Umbilical cord (tissue), 2 donors: Measurements from ENCODE around the gene PBX1. TPM values are rescaled to one million over a fixed set of nuclear protein-coding genes. Genes with fewer than 3 reads are reported as not detected.
A peak's percentile ranks its signal among the peaks of the same experiment; 100 is the strongest.

Experiments
- DNase-seq: peaks from one replicate; pipeline ENCODE4 v3.0.0-alpha.2; 2015; ENCODE audit warnings: low spot score
- total RNA-seq: library from RNA; depleted of rRNA; stranded (reverse); fragments of >200 nt; gene quantifications from one replicate; pipeline ENCODE4 v1.2.3, GENCODE V29; 2014; ENCODE audit warnings: low replicate concordance; ENCODE audit not compliant: insufficient read depth

Gene PBX1
- total RNA-seq, 1 donor from 2014 or later = 119 TPM

DNA sequence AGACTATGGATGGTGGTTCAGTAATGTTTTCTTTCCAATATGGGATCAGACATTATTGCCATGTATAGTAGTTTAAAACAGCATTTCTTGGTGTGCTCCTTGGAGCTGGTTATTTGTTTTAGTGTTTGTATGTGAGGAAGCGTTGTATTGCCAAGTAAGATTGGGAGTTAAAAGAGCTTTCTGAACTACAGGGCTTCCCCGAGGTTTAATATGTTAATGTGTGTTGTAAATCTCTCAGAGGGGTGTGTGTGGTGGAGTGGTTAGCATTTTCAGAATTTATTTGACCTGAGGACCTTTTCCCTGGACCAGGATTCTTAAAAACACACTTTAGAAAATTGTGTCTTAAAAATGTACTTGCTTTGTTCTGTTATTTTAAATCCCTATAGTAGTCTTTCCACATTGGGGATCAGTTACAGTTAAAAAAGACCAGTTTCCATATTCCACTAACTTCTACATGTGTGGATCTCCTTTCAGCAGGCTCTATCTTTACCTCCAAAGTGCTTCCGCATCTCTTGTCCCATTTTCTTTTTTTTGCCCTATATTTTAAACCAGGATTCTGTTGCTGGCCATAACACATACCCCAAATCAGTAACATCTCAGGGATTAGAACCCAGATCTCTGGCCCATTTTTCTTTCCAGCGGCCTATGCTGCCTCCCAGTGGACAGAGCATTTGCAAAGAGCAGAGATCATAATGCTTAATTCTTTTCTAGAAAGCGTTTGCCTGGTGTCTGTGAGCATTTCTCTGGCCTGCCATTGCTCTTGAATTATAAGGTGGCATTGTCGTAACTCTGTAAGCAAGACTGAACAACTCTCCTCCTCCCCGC lies 58.6 kb downstream of the PBX1 start:
- DNase-seq = no peak

GRCh38 chr1:164618202-164618564 lies 59.2 kb downstream of the PBX1 start:
- DNase-seq = no peak

DNA sequence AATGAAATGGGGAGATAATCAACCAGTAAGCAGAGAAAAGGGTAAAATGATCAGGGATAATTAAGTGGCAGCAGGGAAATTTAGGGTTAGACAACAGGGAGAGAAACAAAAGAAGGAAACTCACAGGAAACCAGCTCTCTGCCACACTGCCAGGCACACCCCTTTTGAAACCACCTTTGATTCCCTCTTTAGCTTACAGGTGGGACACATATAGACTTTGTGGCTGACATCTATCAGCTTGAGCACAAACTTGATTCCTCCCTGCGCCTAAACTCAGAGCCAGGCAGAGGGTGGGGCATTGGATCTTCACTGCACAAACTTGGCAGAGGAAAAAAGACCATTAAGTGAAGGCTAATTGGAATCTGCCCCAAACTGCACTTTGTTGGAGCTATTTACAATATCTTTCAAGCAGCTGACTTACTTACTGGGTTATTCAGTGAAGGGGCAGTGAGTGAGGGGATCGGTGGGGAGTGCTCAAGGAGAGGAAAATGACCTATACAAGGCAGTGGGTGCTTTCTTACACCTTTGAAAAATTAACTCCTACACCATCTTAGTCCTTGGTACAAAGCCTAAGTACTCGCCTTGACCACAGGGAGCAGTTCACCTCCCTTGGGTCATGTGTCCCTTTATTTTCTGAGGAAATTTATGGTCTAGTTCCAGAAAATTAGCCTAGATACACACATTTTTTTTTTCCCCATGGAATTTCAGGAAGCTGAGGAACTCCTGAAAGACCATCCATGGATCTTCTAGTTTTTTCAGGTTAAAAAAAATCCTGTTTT lies 60.2 kb downstream of the PBX1 start:
- DNase-seq = no peak

DNA sequence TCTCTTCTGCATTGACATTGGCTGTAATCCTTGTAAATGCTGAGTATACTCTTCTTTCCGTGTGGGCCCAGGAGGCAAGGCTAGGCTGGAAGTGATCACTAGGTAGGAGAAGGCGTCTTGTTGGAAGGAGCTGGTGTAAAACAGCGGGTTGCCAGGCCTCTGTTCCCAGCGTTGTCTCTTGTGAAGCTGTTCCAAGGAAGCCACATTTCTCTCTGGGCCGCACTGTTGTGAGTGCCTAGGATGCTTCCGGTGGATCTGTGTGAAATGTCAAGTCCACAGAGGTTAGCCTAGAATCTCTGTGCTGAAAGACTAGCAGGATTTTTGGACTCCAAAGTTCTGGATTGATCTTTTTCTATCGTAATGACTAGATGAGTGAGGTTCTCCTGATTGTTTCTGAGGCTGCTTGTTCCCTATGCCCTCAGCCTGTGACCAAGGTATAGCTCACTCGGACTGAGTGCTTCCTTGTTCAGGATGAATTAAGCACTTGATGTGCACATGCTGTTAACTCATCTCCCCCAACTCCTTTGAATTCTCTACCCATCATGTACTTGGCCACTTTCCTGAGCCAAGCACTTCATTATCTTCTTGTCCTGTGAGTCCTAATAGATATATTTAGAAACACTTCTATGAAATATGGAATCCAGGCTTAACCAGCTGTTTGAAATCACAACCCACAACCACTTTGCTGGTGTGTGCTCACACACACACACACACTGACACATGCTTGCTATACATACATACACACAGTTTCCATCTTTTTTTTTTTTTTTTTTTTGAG lies 63.3 kb downstream of the PBX1 start:
- DNase-seq = no peak

DNA sequence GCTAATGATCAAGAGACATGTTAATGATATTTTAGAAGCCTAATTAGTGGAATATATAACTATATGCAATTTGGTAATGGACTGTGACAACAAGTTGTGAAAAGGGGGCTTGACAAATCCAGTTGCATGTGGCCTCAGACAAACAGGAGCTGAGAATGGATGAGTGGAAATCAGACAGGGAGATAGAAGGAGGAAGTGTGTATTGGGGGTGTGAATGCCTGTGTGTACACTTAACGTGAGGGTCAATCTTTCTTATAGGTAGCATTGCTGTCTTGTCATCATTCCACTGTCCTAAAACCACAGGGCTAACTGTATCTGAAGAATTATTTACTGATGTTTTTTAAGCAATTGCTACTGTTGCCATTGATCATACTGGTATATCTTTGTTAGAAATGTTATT lies 64.8 kb downstream of the PBX1 start:
- DNase-seq = no peak

DNA sequence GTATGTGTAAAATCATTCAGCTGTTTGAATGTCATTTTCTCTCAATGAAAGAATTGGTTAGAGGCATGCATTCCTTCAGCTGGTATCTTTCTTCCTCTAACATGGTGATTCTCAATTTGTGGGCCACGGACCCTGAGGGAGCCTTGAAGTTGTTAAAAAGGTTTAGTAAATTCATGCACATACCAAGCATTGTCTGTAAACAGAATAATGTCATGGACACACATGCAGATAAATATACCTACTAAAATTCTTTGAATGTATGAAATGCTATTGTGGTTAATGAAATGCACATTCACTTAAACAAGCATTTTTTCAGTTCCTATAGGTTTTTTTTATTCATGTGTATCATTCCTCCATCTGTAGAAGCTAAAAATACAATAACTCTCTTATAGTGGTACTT lies 65.4 kb downstream of the PBX1 start:
- no peak for DNase-seq

DNA sequence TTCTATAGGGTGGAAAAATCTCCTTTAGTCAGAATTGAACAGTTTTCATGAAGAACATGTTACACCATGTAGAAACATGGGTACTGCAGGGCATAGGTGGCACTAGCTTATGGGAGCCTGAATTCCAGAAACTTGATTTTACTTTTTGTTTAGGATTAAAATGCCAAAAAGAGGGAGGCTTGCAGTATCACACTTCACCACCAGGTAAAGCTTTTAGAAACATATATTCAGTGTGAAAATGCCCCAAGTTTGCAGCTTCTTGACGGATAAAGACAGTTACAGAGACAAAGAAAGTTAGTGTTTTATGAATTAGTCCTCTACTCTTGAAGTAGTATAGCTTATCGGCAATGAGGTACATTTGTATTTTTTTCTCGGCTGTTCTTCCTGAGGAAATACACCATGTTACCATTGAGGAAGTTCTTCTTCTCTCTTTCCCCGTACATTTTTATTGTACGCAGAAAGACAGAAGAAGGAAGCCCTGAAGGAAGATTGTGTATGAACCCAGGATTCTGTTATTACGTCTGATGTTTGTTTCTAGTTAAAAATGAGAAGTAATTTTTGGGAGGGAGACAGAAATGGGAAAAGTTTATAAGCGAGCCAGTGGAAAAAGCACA lies 66.1 kb downstream of the PBX1 start:
- no peak for DNase-seq

DNA sequence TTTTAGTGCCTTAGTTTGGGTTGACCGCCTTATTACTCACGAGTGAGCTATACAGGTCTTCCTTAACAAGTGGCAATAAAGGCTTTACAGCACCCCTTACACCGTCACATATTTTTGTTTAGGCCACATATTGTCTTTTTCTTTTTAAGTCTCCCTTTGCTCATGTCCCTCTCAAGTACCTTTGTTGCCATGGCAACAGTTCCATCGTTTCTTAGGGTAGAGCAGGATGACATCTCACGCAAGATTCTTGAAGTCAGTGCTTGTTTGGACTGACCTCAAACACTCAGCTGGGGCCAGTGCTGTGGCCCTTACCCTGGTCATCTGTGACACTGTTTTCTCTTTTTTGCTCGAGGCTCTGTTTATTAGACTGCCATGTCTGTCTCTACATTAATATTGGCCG lies 69.8 kb downstream of the PBX1 start:
- no peak for DNase-seq

DNA sequence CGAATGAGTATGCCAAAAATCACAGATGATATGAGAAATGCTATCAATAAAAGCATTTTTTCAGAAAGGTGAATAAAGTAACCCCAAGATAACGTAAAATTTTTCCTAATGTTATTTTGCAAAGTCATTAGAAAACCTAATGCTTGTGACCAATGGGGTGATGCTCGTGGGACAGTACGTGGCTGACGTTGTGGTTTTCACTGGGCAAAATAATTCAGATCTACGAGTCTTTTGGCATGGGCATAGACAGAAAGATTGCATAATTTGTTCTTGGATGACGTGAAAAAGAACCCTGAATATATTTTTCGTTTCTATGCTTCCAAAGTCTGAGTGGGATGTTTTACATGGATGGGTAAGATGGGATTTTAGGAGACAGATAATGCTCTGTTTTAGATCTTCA lies 71.0 kb downstream of the PBX1 start:
- DNase-seq = no peak

GRCh38 chr1:164630626-164631396 lies 71.8 kb downstream of the PBX1 start:
- no peak for DNase-seq

DNA sequence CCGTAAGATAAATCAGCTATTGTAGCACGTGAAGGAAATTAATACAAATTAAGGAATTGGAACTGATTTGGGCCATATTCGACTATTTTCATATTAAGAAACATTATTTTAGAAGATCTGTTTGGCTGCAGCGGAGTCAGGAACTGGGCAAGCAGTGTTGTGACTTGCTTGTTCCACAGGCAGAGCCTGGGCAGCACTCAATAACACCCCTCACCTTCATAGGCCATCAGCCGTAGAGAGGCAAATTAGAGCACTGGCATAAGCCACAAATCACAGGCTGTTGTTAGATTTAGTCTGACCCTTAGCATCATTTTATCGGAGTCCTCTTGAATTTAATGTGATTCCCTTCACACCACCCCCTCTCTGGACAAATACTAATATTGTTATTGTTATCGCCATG lies 72.8 kb downstream of the PBX1 start:
- DNase-seq = no peak

- no peak for DNase-seq
Observed at GRCh38 chr1:164633997-164634396, 75.0 kb downstream of the PBX1 start.

- no peak for DNase-seq
Observed at GRCh38 chr1:164635059-164635802, 76.2 kb downstream of the PBX1 start.

GRCh38 chr1:164635803-164636731 lies 77.1 kb downstream of the PBX1 start:
- no peak for DNase-seq

DNA sequence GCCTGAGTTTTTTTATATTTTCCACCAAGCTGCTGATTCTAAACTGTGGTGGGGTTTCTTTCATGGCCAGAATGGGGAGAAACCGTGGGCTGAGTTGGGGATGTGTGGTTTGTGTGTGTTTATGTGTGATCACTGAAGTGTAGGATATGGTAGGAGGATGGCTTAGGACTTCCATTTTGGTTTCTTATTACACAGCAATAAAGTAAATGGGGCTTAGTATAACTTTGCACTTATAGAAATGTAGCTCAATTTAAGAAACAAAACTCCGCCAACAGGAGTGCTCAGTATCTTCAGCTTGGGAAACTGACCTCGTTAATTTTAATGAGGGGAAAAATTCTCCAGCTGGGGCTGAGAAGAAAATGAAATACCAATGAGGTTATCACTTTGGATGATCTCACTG lies 77.8 kb downstream of the PBX1 start:
- no peak for DNase-seq

DNA sequence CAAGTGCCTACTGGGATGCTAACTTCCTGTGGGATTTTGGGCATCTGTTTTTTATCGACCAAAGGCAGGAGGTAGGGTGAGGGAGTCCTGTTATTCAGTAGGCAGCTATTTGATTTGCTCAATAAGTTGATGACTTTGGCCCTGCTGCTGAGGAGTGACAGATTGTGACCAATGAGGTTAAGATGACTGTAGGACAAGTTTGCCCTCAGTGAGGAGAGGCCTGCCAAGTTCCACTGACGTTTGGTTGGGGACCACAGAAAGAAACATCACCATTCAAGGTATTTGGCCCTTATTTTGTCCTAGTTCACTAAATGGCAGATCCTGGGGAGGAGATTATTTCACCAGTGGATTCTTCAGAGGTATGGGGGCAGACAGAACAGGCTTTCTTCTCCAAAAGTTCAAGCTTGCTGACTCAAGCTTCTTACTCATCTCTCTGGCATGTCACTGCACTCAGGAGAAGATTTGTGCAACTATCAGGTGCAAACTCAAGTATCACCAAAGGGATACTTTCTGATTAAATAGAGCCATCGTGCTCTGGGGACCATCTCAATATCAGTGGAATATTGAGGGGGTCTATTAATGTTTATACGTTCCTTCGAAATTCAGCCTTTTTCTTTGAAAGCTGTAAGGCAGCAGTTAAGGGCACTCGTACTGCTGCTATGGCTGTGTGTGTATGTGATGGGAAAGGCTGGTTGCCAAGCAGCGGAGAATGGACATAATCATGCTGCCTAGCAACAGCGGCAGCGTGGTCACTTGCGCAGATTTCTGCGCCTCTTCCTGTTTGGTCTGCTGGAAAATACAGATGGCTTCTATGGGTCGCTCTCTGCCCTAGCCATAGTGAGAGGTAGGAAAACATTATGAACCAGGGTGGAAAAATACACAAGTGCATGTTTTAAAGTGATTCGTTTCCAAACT lies 78.7 kb downstream of the PBX1 start:
- DNase-seq = peak; percentile 62

- DNase-seq = no peak
Observed at GRCh38 chr1:164638492-164639202, 79.7 kb downstream of the PBX1 start.
